ENCODE data around the gene GMPPB.

GRCh38 chr3:49702672-49703071, 21.1 kb downstream of the GMPPB start:
- TF ChIP-seq, protein P1, sequence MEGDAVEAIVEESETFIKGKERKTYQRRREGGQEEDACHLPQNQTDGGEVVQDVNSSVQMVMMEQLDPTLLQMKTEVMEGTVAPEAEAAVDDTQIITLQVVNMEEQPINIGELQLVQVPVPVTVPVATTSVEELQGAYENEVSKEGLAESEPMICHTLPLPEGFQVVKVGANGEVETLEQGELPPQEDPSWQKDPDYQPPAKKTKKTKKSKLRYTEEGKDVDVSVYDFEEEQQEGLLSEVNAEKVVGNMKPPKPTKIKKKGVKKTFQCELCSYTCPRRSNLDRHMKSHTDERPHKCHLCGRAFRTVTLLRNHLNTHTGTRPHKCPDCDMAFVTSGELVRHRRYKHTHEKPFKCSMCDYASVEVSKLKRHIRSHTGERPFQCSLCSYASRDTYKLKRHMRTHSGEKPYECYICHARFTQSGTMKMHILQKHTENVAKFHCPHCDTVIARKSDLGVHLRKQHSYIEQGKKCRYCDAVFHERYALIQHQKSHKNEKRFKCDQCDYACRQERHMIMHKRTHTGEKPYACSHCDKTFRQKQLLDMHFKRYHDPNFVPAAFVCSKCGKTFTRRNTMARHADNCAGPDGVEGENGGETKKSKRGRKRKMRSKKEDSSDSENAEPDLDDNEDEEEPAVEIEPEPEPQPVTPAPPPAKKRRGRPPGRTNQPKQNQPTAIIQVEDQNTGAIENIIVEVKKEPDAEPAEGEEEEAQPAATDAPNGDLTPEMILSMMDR (IDR thresholded peaks at IDR 0.05; ENCODE audit: low read depth, low read length, missing input control): no peak
- TF ChIP-seq TAF1 (conservative IDR thresholded peaks at IDR 0.05): no peak
- TF ChIP-seq, protein P2, sequence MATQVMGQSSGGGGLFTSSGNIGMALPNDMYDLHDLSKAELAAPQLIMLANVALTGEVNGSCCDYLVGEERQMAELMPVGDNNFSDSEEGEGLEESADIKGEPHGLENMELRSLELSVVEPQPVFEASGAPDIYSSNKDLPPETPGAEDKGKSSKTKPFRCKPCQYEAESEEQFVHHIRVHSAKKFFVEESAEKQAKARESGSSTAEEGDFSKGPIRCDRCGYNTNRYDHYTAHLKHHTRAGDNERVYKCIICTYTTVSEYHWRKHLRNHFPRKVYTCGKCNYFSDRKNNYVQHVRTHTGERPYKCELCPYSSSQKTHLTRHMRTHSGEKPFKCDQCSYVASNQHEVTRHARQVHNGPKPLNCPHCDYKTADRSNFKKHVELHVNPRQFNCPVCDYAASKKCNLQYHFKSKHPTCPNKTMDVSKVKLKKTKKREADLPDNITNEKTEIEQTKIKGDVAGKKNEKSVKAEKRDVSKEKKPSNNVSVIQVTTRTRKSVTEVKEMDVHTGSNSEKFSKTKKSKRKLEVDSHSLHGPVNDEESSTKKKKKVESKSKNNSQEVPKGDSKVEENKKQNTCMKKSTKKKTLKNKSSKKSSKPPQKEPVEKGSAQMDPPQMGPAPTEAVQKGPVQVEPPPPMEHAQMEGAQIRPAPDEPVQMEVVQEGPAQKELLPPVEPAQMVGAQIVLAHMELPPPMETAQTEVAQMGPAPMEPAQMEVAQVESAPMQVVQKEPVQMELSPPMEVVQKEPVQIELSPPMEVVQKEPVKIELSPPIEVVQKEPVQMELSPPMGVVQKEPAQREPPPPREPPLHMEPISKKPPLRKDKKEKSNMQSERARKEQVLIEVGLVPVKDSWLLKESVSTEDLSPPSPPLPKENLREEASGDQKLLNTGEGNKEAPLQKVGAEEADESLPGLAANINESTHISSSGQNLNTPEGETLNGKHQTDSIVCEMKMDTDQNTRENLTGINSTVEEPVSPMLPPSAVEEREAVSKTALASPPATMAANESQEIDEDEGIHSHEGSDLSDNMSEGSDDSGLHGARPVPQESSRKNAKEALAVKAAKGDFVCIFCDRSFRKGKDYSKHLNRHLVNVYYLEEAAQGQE (IDR thresholded peaks at IDR 0.05): no peak
- TF ChIP-seq MAX (IDR thresholded peaks at IDR 0.05): no peak

Data from liver (tissue), 3 donors.